HG03135 (cell line): Measurements from ENCODE around the gene MED29.
A peak's percentile ranks its signal among the peaks of the same experiment; 100 is the strongest.

Experiments used
- ATAC-seq: cut with Tn5 transposase; IDR thresholded peaks from one replicate; pipeline ENCODE4 v1.9.1; 2021; ENCODE audit warnings: mild to moderate bottlenecking, moderate library complexity; ENCODE audit not compliant: unreplicated experiment

Gene MED29

GRCh38 chr19:39397360-39398296 is 6.5 kb downstream of the MED29 start:
- ATAC-seq = no peak

- ATAC-seq = no peak
Measured at GRCh38 chr19:39398297-39398864, 7.2 kb downstream of the MED29 start.

- ATAC-seq = no peak
Measured at GRCh38 chr19:39399668-39400050, 8.5 kb downstream of the MED29 start.

GRCh38 chr19:39400061-39400460 is 8.9 kb downstream of the MED29 start:
- no peak for ATAC-seq

GRCh38 chr19:39401070-39401548 is 9.9 kb downstream of the MED29 start:
- no peak for ATAC-seq

GRCh38 chr19:39401549-39402345 is 10.6 kb downstream of the MED29 start:
- no peak for ATAC-seq

- ATAC-seq = peak; percentile 27
Measured at GRCh38 chr19:39402346-39403300, 11.4 kb downstream of the MED29 start.

- peak; percentile 32 for ATAC-seq
Measured at GRCh38 chr19:39403331-39404312, 12.4 kb downstream of the MED29 start.

- no peak for ATAC-seq
Measured at GRCh38 chr19:39405261-39405957, 14.2 kb downstream of the MED29 start.

- no peak for ATAC-seq
Measured at GRCh38 chr19:39405958-39406655, 14.9 kb downstream of the MED29 start.

- ATAC-seq = peak; percentile 13
Measured at GRCh38 chr19:39406656-39407409, 15.7 kb downstream of the MED29 start, which contains the start of gene ZFP36. TSS of gene ZFP36 (plus strand) at chr19:39406847. CDS start at chr19:39406905, 58 bp downstream.

GRCh38 chr19:39407410-39407659 is 16.2 kb downstream of the MED29 start:
- no peak for ATAC-seq

- ATAC-seq = no peak
Measured at GRCh38 chr19:39407660-39408391, 16.6 kb downstream of the MED29 start.

GRCh38 chr19:39408392-39409207 is 17.4 kb downstream of the MED29 start:
- ATAC-seq = no peak

- no peak for ATAC-seq
Measured at GRCh38 chr19:39409208-39410016, 18.2 kb downstream of the MED29 start.
